Endodermal cell (in vitro differentiated cells): ENCODE measurements around the gene CNBD2. TPM values are rescaled to one million over a fixed set of nuclear protein-coding genes. Genes with fewer than 3 reads are reported as not detected.

Source experiments
- DNase-seq: peaks from one replicate; pipeline ENCODE4 v3.0.0-alpha.2; 2017
- H3K27ac ChIP-seq: 2 replicates; pipeline ENCODE4 v1.5.1; 2013; ENCODE audit warnings: mild to moderate bottlenecking, low read depth, low read length, moderate library complexity
- H3K27me3 ChIP-seq: 2 replicates; pipeline ENCODE4 v1.6.1; 2013; ENCODE audit warnings: mild to moderate bottlenecking, low read length, moderate library complexity; ENCODE audit not compliant: insufficient read depth, control insufficient read depth, poor library complexity, severe bottlenecking
- H3K36me3 ChIP-seq: 2 replicates; pipeline ENCODE4 v1.7.0; 2013; ENCODE audit warnings: mild to moderate bottlenecking, low read length, moderate library complexity; ENCODE audit not compliant: control insufficient read depth, insufficient read depth
- H3K4me1 ChIP-seq: one replicate; pipeline ENCODE4 v1.7.0; 2013; ENCODE audit warnings: low read length; ENCODE audit not compliant: control insufficient read depth, insufficient read depth
- H3K4me3 ChIP-seq: 2 replicates; pipeline ENCODE4 v1.5.1; 2013; ENCODE audit warnings: mild to moderate bottlenecking, low read length, moderate library complexity
- H3K9ac ChIP-seq: 2 replicates; pipeline ENCODE4 v1.6.1; 2013; ENCODE audit warnings: mild to moderate bottlenecking, low read length, moderate library complexity; ENCODE audit not compliant: poor library complexity, severe bottlenecking; ENCODE audit errors: extremely low read depth
- H3K9me3 ChIP-seq: 2 replicates; pipeline ENCODE4 v1.6.1; 2013; ENCODE audit warnings: mild to moderate bottlenecking, low read length, moderate library complexity; ENCODE audit not compliant: control insufficient read depth
- H3K27ac Mint-ChIP-seq: 2 replicates; pipeline ENCODE4 v1.8.0; 2020; ENCODE audit warnings: mixed read lengths
- H3K27me3 Mint-ChIP-seq: 2 replicates; pipeline ENCODE4 v1.8.0; 2021; ENCODE audit warnings: mild to moderate bottlenecking, mixed read lengths; ENCODE audit not compliant: insufficient read depth
- H3K36me3 Mint-ChIP-seq: 2 replicates; pipeline ENCODE4 v1.8.0; 2020; ENCODE audit warnings: low read depth, mixed read lengths
- H3K4me1 Mint-ChIP-seq: 2 replicates; pipeline ENCODE4 v1.8.0; 2020; ENCODE audit warnings: mixed read lengths
- H3K4me3 Mint-ChIP-seq: 2 replicates; pipeline ENCODE4 v1.8.0; 2020; ENCODE audit warnings: mild to moderate bottlenecking, moderate library complexity, mixed read lengths
- H3K9me3 Mint-ChIP-seq: 2 replicates; pipeline ENCODE4 v1.8.0; 2020; ENCODE audit warnings: mild to moderate bottlenecking, mixed read lengths
- CTCF ChIP-seq: fragments of 200-600 bp; sonication (generic); conservative IDR thresholded peaks from 2 replicates; pipeline ENCODE4 v1.5.0; 2021; ENCODE audit warnings: antibody characterized with exemption, mild to moderate bottlenecking
- WGBS, 2 experiments: methylation state at CpG; one replicate each; pipeline versions ENCODE4 v1.1.5 to v1.1.7; 2013; ENCODE audit warnings: missing lambda C conversion rate in 2 of 2, mixed read lengths in 1 of 2; ENCODE audit not compliant: insufficient coverage in 1 of 2, insufficient read length in 1 of 2; 5-methylcytosine and 5-hydroxymethylcytosine counted together
- total RNA-seq, 2 donors: library from RNA; stranded (reverse); fragmentation: NEBNext Ultra II Directional in 1 of 2; extraction: Animal tissue kit (Norgen Biotek cat#: 25700) in 1 of 2; gene quantifications; 2 replicates in 1 of 2; 3 replicates in 1 of 2; pipeline ENCODE4 v1.2.1, GENCODE V29; 2021

Gene CNBD2
- total RNA-seq, 2 donors from 2014 or later, result 1.3 to 1.9 TPM

GRCh38 chr20:36035745-36036144, 67.4 kb downstream of the CNBD2 start:
- Histone ChIP-seq H3K27ac (no peak overlapping the region), H3K27me3 (no peaks in the 10 kb centered on the region), H3K9me3 (no peaks in the 10 kb centered on the region), H3K36me3 (no peaks in the 10 kb centered on the region), H3K4me1 (peaks cover 8% of the 10 kb centered on the region), H3K4me3 (no peak overlapping the region), H3K9ac (no peak overlapping the region)
- no peak overlapping the region for H3K27ac Mint-ChIP-seq
- H3K4me3 Mint-ChIP-seq, result no peak overlapping the region
- H3K36me3 Mint-ChIP-seq, result no peaks in the 10 kb centered on the region
- TF ChIP-seq CTCF, result no peak
- no peaks in the 10 kb centered on the region for H3K9me3 Mint-ChIP-seq
- H3K4me1 Mint-ChIP-seq, result peaks cover 27% of the 10 kb centered on the region
- H3K27me3 Mint-ChIP-seq, result no peaks in the 10 kb centered on the region
- no peak for DNase-seq
- 98 to 100% methylated on average over 1 to 2 of the region's 2 CpGs for WGBS, 2 experiments

DNA sequence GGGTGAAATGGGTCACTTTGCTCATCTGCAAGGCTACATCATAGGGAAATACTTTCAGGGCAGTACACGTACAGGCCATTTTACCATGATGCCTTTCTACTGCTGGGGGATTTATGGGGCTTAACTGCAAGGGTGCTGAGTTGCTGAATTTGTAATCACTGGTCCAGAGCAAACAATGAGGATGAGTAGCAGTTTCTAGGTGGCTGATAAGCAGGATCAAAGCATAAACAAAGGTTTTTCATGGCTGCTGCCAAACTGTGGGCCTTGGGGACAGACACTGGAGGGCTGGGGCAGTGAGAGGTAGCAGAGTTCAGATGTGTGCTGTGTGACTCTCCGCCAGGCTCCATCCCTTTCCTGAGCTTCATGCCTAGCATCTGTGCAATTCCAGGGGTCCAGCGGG, 68.3 kb downstream of the CNBD2 start:
- no peak overlapping the region for H3K9ac ChIP-seq
- H3K27me3 Mint-ChIP-seq, result no peaks in the 10 kb centered on the region
- peaks cover 8% of the 10 kb centered on the region for H3K4me1 ChIP-seq
- peaks cover 7% of the 10 kb centered on the region for H3K36me3 Mint-ChIP-seq
- H3K36me3 ChIP-seq, result no peaks in the 10 kb centered on the region
- no peak overlapping the region for H3K27ac Mint-ChIP-seq
- no peak overlapping the region for H3K4me3 ChIP-seq
- 83 to 84% methylated on average over 1 to 3 of the region's 3 CpGs for WGBS, 2 experiments
- DNase-seq, result no peak
- H3K4me1 Mint-ChIP-seq, result peaks cover 29% of the 10 kb centered on the region
- H3K9me3 Mint-ChIP-seq, result no peaks in the 10 kb centered on the region
- H3K27ac ChIP-seq, result no peak overlapping the region
- H3K4me3 Mint-ChIP-seq, result no peak overlapping the region
- TF ChIP-seq CTCF, result no peak
- no peaks in the 10 kb centered on the region for H3K27me3 ChIP-seq
- H3K9me3 ChIP-seq, result no peaks in the 10 kb centered on the region

DNA sequence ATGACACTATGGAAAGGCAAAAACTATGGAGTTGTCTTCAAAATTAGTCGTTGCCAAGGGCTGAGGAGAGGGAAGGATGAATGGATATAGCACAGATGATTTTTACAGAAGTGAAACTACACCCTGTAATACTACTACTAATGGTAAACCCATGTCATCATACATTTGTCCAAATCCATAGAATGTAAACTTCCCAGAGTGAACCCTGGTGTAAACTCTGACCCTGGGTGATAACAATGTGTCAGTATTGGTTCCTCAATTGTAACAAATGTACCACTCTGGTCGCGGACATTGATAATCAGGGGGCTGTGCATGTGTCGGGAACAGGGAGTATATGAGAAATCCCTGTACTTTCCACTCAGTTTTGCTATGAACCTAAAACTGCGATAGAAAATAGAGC, 72.2 kb downstream of the CNBD2 start:
- WGBS, 2 experiments, result 95 to 100% methylated on average over 4 to 5 of the region's 5 CpGs

More for the DNA sequence above, 72.2 kb downstream of the CNBD2 start:
- H3K27me3 Mint-ChIP-seq, result no peaks in the 10 kb centered on the region
- Histone ChIP-seq H3K27me3 (no peaks in the 10 kb centered on the region), H3K9me3 (no peaks in the 10 kb centered on the region), H3K36me3 (no peaks in the 10 kb centered on the region), H3K4me1 (peaks cover 5% of the 10 kb centered on the region), H3K9ac (no peak overlapping the region), H3K4me3 (no peak overlapping the region), H3K27ac (no peak overlapping the region)
- H3K9me3 Mint-ChIP-seq, result no peaks in the 10 kb centered on the region
- no peak for TF ChIP-seq CTCF
- DNase-seq, result no peak
- H3K4me3 Mint-ChIP-seq, result no peak overlapping the region
- no peak overlapping the region for H3K27ac Mint-ChIP-seq
- peaks cover 11% of the 10 kb centered on the region for H3K36me3 Mint-ChIP-seq
- H3K4me1 Mint-ChIP-seq, result peaks cover 19% of the 10 kb centered on the region
